ENCODE results near the gene C6orf141.

- TF ChIP-seq CTCF (conservative IDR thresholded peaks at IDR 0.05; ENCODE audit: low read length), result no peak
- no peak for TF ChIP-seq EZH2phosphoT487 (IDR thresholded peaks at IDR 0.05; ENCODE audit: borderline replicate concordance)
Observed at GRCh38 chr6:49535795-49536194, 14.7 kb upstream of the C6orf141 start.
